IPS-11a (cell line): ENCODE data around the gene RAB12.
"Not testable (repeated sequence)": the region's sequence is repeated elsewhere in the genome, so short reads cannot be mapped to it uniquely, and the experiment has no call there.

ENCODE experiments used
- H3K4me3 ChIP-seq: one replicate; pipeline ENCODE4 v1.5.1; 2013; ENCODE audit warnings: low read depth, low read length, control low read depth

Gene RAB12

GRCh38 chr18:8611916-8612576, 2.8 kb downstream of the RAB12 start:
- no peak overlapping the region for H3K4me3 ChIP-seq

GRCh38 chr18:8614875-8615274, 5.6 kb downstream of the RAB12 start:
- H3K4me3 ChIP-seq: no peak overlapping the region

- no peak overlapping the region for H3K4me3 ChIP-seq
Observed at GRCh38 chr18:8615397-8616027, 6.3 kb downstream of the RAB12 start.

- H3K4me3 ChIP-seq: no peak overlapping the region
Observed at GRCh38 chr18:8616028-8616401, 6.8 kb downstream of the RAB12 start.

GRCh38 chr18:8617907-8618306, 8.7 kb downstream of the RAB12 start:
- H3K4me3 ChIP-seq: no peak overlapping the region

GRCh38 chr18:8619041-8619440, 9.8 kb downstream of the RAB12 start:
- H3K4me3 ChIP-seq: no peak overlapping the region

- no peak overlapping the region for H3K4me3 ChIP-seq
Observed at GRCh38 chr18:8619835-8620577, 10.8 kb downstream of the RAB12 start.

GRCh38 chr18:8620845-8621244, 11.6 kb downstream of the RAB12 start:
- no peak overlapping the region for H3K4me3 ChIP-seq

GRCh38 chr18:8622625-8623024, 13.4 kb downstream of the RAB12 start:
- not testable (repeated sequence) for H3K4me3 ChIP-seq

- H3K4me3 ChIP-seq: no peak overlapping the region
Observed at GRCh38 chr18:8623549-8624106, 14.4 kb downstream of the RAB12 start.

GRCh38 chr18:8625461-8626092, 16.3 kb downstream of the RAB12 start:
- no peak overlapping the region for H3K4me3 ChIP-seq

GRCh38 chr18:8626414-8627106, 17.3 kb downstream of the RAB12 start:
- H3K4me3 ChIP-seq: no peak overlapping the region

GRCh38 chr18:8627107-8627472, 17.9 kb downstream of the RAB12 start:
- no peak overlapping the region for H3K4me3 ChIP-seq

GRCh38 chr18:8627540-8627939, 18.3 kb downstream of the RAB12 start:
- no peak overlapping the region for H3K4me3 ChIP-seq

- H3K4me3 ChIP-seq: no peak overlapping the region
Observed at GRCh38 chr18:8629602-8630001, 20.4 kb downstream of the RAB12 start.

- no peak overlapping the region for H3K4me3 ChIP-seq
Observed at GRCh38 chr18:8630546-8630945, 21.3 kb downstream of the RAB12 start.

- no peak overlapping the region for H3K4me3 ChIP-seq
Observed at GRCh38 chr18:8631265-8631664, 22.0 kb downstream of the RAB12 start.

GRCh38 chr18:8632386-8632785, 23.1 kb downstream of the RAB12 start:
- H3K4me3 ChIP-seq: no peak overlapping the region

- H3K4me3 ChIP-seq: no peak overlapping the region
Observed at GRCh38 chr18:8634508-8634907, 25.3 kb downstream of the RAB12 start.

GRCh38 chr18:8635087-8635486, 25.9 kb downstream of the RAB12 start:
- H3K4me3 ChIP-seq: no peak overlapping the region

- H3K4me3 ChIP-seq: no peak overlapping the region
Observed at GRCh38 chr18:8639762-8640161, 30.5 kb downstream of the RAB12 start.
